HFF-Myc (cell line): ENCODE results near the gene ABLIM1.
A peak's percentile ranks its signal among the peaks of the same experiment; 100 is the strongest.

Source experiments
- DNase-seq: peaks from one replicate; pipeline ENCODE4 v3.0.0-alpha.2; 2011; ENCODE audit warnings: low read depth; ENCODE audit errors: extremely low read depth
- H3K4me3 ChIP-seq: replicated peaks from 2 replicates; pipeline ENCODE4 v1.5.1; 2011; ENCODE audit warnings: low read depth, mild to moderate bottlenecking, control low read depth, low read length
- TF ChIP-seq, protein P1 (sequence below): IDR thresholded peaks from 2 replicates; pipeline ENCODE4 v1.5.1; 2012; ENCODE audit warnings: mild to moderate bottlenecking, low read depth, low read length, control low read depth; ENCODE audit errors: missing control alignments

The ABLIM1 gene

GRCh38 chr10:114643158-114643557, 14.9 kb downstream of the ABLIM1 start:
- no peak overlapping the region for H3K4me3 ChIP-seq
- TF ChIP-seq, protein P1, sequence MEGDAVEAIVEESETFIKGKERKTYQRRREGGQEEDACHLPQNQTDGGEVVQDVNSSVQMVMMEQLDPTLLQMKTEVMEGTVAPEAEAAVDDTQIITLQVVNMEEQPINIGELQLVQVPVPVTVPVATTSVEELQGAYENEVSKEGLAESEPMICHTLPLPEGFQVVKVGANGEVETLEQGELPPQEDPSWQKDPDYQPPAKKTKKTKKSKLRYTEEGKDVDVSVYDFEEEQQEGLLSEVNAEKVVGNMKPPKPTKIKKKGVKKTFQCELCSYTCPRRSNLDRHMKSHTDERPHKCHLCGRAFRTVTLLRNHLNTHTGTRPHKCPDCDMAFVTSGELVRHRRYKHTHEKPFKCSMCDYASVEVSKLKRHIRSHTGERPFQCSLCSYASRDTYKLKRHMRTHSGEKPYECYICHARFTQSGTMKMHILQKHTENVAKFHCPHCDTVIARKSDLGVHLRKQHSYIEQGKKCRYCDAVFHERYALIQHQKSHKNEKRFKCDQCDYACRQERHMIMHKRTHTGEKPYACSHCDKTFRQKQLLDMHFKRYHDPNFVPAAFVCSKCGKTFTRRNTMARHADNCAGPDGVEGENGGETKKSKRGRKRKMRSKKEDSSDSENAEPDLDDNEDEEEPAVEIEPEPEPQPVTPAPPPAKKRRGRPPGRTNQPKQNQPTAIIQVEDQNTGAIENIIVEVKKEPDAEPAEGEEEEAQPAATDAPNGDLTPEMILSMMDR: no peak
- DNase-seq: no peak

DNA sequence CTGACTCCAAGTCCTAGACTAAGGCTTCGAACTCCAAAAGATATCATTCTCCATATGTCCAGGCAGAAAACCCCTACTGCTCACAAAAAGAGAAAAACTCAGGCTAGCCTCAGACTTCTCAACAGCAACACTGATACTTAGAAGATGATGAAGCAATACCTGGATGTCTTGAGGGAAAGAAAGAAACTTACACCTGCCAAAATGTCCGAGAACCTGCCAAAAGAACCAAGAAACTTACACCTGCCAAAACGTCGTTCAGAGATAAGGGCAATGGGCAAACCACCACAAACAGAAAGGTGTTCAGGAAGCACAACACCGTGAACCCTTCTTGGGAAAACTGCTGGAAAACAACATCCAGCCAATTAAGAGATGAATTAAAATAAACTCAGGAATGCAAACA, 15.3 kb downstream of the ABLIM1 start:
- no peak overlapping the region for H3K4me3 ChIP-seq
- DNase-seq: no peak
- TF ChIP-seq, protein P1: no peak

GRCh38 chr10:114638821-114639625, 19.1 kb downstream of the ABLIM1 start:
- TF ChIP-seq, protein P1: no peak

DNA sequence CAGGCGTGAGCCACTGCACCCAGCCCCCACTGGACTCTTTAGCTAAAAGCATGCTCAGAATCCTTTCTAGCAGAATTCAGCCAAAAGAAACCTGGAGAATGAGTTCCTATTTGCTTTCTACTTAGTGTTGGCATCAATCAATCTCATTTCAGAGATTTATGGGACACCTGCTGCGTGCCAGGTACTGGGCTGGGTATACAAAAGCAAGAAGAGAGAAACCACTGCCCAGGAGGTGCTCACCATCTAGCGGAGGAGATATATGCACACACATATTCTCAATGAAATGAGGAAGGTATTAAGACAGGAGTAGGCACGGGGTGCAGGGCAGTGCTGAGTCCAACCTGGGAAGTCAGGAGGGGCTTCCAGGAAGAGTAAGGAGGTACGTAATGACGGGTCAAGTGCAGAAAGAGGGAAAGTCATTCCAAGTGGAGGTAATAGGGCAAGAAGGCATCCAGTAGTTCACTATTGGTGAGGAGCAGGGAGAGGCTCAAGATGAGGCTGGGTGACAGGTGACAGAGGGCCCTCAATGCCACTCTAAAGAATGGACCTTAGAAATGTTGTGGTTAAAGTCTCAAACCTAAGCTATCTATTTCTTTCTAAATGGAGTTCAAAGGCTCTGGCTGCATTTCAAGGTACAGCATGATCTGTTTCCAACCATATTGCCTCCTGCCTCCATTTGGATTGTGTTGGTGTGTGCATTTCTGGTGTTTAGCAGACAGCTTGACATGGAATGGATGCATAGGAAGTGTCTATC, 22.1 kb downstream of the ABLIM1 start:
- H3K4me3 ChIP-seq: no peak overlapping the region
- TF ChIP-seq, protein P1: no peak
- no peak for DNase-seq

More at GRCh38 chr10:114638821-114639625, 19.1 kb downstream of the ABLIM1 start:
- DNase-seq: peak; percentile 35
- no peak overlapping the region for H3K4me3 ChIP-seq

DNA sequence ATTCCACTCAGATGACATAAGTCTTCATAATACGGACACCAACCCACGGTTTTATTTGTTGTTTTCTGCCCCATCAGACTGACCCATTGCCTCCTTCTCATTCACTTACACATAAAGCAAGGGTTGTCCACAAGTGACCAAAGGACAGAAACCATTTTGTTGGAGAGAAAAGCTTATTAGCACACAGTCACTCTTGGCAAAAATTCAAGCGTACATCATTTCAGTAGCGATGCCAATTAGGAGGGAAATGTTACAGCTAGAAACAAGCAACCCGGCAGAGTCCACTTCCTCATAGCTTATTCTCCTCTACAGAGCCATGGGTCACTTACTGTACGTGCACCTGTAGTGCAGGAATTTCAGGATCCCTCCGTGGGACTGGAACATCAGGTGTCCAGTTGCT, 23.0 kb downstream of the ABLIM1 start:
- DNase-seq: no peak
- TF ChIP-seq, protein P1: no peak
- H3K4me3 ChIP-seq: no peak overlapping the region

DNA sequence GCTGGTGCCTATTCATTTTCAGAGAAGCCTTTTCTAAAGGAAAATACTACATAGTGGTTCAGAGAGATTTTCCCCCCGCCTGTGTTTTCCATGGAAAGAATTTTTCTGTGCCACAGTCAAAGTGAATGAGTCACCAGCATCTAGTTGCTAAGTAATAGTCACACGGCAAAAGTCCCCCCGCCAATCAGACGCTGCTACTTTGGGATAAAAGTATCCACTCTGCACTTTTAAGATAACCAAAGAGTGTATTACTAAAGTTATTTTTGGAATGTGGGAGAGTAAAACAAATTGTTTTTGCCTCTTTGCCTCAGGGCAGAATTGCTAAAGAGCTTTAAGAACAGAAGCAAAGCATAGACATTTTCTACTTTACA, 23.5 kb downstream of the ABLIM1 start:
- no peak overlapping the region for H3K4me3 ChIP-seq
- TF ChIP-seq, protein P1: no peak
- peak; percentile 76 for DNase-seq
